Cardiac fibroblast (primary cell): ENCODE results near the gene DNAJC9.

Source experiments
- DNase-seq, 2 donors: peaks; one replicate each; pipeline versions ENCODE4 v3.0.0 to v3.0.0-alpha.2; 2010; ENCODE audit warnings: low read depth in 2 of 2
- H3K4me3 ChIP-seq, 2 donors: replicated peaks in 1 of 2; 1 replicate in 1 of 2; 2 replicates in 1 of 2; pipeline ENCODE4 v1.5.1; 2011; ENCODE audit warnings: low read depth in 2 of 2, low read length in 2 of 2, mild to moderate bottlenecking in 2 of 2, moderate library complexity in 1 of 2
- TF ChIP-seq, protein P1 (sequence below): IDR thresholded peaks from one replicate; pipeline ENCODE4 v1.5.1; 2011; ENCODE audit warnings: low read depth, mild to moderate bottlenecking, low read length, inconsistent platforms

Gene DNAJC9, protein sequence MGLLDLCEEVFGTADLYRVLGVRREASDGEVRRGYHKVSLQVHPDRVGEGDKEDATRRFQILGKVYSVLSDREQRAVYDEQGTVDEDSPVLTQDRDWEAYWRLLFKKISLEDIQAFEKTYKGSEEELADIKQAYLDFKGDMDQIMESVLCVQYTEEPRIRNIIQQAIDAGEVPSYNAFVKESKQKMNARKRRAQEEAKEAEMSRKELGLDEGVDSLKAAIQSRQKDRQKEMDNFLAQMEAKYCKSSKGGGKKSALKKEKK

DNA sequence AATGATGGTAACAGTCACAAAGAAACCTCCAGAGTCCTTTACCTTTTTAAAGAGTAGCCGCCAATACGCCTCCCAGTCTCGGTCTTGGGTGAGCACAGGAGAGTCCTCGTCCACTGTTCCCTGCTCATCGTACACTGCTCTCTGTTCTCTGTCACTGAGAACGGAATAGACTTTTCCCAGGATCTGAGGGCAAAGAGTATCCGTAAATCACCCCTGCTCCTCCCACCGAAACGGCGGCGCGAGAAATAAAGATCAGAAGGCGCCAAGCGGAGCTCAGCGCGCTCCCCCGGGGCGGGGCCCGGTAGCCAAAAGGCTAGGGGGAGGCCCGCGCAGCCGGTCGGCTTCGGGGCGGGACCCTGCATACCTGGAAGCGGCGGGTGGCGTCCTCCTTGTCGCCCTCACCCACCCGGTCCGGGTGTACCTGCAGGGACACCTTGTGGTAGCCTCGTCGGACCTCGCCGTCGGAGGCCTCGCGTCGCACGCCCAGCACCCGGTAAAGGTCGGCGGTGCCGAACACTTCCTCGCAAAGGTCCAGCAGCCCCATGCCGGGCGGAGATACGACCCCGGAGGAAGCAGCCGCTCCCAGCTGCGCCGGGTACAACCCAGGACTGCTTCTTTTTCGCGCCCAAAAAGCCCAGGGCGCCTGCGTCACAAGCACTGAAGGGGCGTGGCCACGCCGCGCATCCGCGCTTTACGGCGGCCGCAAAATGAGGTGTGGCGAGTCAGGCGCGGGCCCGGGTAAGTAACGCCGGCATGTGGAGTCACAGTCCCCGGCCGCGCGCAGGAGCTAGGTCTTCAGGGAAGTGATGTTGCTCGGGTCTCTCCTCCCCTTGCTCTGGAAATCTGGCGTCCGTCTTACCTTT lies at the start of gene DNAJC9:
Gene DNAJC9, minus strand, starts transcription at position 610 of the 863 bp plus-strand sequence. Its CDS starts 66 bp downstream, at position 544.
- TF ChIP-seq, protein P1, sequence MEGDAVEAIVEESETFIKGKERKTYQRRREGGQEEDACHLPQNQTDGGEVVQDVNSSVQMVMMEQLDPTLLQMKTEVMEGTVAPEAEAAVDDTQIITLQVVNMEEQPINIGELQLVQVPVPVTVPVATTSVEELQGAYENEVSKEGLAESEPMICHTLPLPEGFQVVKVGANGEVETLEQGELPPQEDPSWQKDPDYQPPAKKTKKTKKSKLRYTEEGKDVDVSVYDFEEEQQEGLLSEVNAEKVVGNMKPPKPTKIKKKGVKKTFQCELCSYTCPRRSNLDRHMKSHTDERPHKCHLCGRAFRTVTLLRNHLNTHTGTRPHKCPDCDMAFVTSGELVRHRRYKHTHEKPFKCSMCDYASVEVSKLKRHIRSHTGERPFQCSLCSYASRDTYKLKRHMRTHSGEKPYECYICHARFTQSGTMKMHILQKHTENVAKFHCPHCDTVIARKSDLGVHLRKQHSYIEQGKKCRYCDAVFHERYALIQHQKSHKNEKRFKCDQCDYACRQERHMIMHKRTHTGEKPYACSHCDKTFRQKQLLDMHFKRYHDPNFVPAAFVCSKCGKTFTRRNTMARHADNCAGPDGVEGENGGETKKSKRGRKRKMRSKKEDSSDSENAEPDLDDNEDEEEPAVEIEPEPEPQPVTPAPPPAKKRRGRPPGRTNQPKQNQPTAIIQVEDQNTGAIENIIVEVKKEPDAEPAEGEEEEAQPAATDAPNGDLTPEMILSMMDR: no peak
- H3K4me3 ChIP-seq: peak within 1 kb of the TSS; percentile 75 to 93
- peak; percentile 95 to 96 for DNase-seq

DNA sequence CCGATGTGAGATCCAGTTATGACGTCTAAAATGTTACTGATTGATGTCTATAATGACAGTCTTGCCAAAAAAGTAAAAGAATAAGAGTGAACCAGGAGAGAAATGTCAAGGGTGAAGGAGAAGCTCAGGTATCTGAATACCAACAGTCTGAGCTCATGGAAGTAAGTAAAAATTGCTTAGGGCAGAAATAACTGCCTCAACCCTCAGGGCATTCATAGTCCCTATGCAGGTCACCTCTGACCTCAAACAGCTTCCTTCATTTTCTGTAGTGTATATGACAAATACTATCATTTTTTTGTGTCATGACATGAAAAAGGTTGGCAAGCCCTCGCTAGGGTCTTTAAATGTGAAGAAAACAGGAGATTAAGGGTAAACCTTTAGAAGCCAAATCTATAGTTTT lies 46.4 kb upstream of the DNAJC9 start:
- TF ChIP-seq, protein P1: no peak
- no peak for DNase-seq
- no peak overlapping the region for H3K4me3 ChIP-seq

DNA sequence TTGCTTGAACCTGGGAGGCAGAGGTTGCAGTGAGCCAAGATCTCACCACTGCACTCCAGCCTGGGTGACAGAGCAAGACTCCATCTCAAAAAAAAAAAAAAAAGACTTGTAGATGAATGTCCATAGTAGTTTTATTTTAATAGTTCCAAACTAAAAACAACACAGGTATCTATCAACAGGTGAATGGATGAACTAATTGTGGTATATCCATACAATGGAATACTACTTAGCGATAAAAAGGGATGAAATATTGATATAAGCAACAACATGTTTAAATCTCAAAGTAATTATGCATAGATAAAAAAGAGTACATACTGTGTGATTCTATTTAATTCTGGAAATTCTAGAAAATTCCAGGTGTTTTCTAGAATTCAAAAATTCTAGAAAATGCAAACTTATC lies 42.9 kb upstream of the DNAJC9 start:
- H3K4me3 ChIP-seq: no peak overlapping the region
- TF ChIP-seq, protein P1: no peak
- DNase-seq: no peak

DNA sequence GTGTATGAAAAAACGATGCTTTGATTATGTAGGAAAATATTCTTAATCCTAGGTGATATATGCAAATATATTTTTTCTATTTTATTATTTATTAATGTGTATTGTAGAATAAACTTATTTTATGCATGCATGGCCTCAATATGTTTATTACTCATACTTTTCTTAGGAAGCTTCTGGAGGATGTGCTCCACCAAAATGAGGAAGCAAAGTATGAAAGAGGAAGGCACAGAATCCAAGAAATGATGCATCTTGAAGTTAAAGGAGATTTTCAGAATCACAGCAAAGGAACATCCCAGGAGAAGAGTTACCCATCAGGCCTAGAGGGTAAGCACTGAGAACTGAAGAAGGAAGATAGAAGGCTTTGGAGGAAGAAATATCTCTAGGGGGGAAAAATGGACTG lies 40.4 kb upstream of the DNAJC9 start:
- no peak for DNase-seq

DNA sequence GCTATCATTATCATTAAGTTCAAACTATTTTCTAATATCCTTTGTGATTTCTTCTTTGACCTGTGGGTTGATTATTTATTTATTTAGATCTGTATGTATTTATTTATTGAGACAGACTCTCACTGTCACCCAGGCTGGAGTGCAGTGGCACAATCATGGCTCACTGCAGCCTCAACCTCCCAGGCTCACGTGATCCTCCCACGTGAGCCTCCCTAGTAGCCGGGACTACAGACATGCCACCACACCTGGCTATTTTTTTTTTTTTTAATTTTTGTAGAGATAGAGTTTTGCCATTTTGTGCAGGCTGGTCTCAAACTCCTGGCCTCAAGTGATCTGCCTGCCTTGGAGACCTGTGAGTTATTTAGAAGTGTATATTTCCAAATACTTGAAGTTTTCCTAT lies 34.0 kb upstream of the DNAJC9 start:
- no peak overlapping the region for H3K4me3 ChIP-seq
- TF ChIP-seq, protein P1: no peak
- no peak for DNase-seq

More for the DNA sequence above, 40.4 kb upstream of the DNAJC9 start:
- TF ChIP-seq, protein P1: no peak
- H3K4me3 ChIP-seq: no peak overlapping the region

DNA sequence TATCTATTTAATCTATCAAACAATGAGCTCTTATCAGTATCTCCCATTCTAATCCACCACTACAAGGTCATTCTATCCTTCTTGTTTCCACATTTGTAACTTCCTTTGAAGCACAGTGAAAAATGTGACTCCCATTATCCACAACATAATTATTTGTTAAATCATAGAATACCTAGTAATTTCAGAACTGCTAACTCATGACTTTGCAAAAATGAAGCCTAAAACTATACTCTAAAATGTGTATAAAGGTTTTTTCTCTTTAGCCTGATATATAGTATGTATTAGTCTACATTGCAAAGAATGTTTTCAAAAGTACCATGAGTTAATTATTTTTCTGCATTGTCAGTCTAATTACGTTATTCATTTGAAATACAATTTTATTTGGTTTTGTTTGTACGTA lies 17.4 kb upstream of the DNAJC9 start:
- TF ChIP-seq, protein P1: no peak
- no peak for DNase-seq
- no peak overlapping the region for H3K4me3 ChIP-seq
